Measurements from ENCODE around the gene LDHAL6B. TPM values are rescaled to one million over a fixed set of nuclear protein-coding genes. Genes with fewer than 3 reads are reported as not detected.

Gene LDHAL6B
- total and polyA plus RNA-seq, 4 donors, result 0.05 TPM; not detected in 3

DNA sequence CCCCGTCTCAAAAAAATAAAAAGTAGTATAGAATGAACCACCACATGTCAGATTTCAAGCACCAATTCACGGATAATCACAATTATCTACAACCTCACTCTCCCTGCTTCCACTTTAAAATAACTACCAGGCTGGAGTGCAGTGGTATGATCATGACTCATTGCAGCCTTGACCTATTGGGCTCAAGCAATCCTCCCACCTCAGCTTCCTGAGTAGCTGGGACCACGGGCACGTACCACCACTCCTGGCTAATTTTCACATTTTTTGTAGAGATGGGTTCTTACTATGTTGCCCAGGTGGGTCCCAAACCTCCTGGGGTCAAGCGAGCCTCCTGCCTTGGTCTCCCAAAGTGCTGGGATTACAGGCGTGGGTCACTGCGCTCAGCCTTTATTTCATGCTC, 38.1 kb upstream of the LDHAL6B start:
- peaks cover 0 to 12% (median under 1%) of the 10 kb centered on the region in 4 donors for H3K36me3 ChIP-seq (ENCODE audit: control insufficient read depth in 4 of 4, insufficient read depth in 4 of 4, low read length in 4 of 4)
- DNase-seq (no peak), ATAC-seq (ENCODE audit: insufficient read depth, low FRiP score) (no peak)
- H3K4me1 ChIP-seq (ENCODE audit: control insufficient read depth in 5 of 5, insufficient read depth in 5 of 5, low read length in 5 of 5), result peaks cover 0 to 4% (median 0%) of the 10 kb centered on the region in 5 donors
- 82 to 88% methylated on average over 7 of the region's 7 CpGs for WGBS, 2 donors
- TF ChIP-seq CTCF (IDR thresholded peaks at IDR 0.05; ENCODE audit: control extremely low read depth, extremely low read depth), result no peak
- no peaks in the 10 kb centered on the region for H3K27me3 ChIP-seq (ENCODE audit: control insufficient read depth in 3 of 3, insufficient read depth in 3 of 3, low read length in 2 of 3)
- peak overlapping the region in 1 of 2 donors; percentile 39 for H3K27ac ChIP-seq (ENCODE audit: low read depth in 1 of 2, low read length in 1 of 2)
- no peak overlapping the region for H3K4me3 ChIP-seq
- H3K9me3 ChIP-seq (ENCODE audit: control insufficient read depth in 4 of 4, insufficient read depth in 3 of 4, low read length in 3 of 4), result no peaks in the 10 kb centered on the region
- H3K9ac ChIP-seq (ENCODE audit: insufficient read depth in 1 of 2, low read length in 2 of 2), result no peak overlapping the region

DNA sequence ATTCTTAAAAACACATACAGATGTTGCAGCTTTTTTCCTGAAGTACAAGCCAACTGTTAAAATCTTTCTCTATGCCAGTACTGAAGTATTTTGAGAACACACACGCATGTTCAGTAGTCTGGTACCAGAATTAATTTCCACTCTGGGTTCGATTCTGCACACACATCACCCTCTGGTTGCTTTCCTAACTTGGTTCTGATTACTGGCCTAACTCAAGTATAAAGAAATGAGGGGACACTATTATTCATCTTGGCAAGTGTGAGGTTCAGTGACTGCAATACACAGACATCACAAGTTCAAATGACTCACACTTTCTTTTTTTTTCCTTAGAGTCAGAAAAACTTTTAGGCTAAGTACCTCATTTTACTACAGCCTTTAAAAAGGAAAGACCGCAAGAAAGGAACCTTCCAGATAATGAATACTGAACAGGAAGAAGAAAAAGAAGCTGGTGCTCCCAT, 37.4 kb upstream of the LDHAL6B start:
- DNase-seq, result no peak
- H3K27me3 ChIP-seq (ENCODE audit: control insufficient read depth in 3 of 3, insufficient read depth in 3 of 3, low read length in 2 of 3), result no peaks in the 10 kb centered on the region
- no peaks in the 10 kb centered on the region for H3K9me3 ChIP-seq (ENCODE audit: control insufficient read depth in 4 of 4, insufficient read depth in 3 of 4, low read length in 3 of 4)
- H3K4me1 ChIP-seq (ENCODE audit: control insufficient read depth in 5 of 5, insufficient read depth in 5 of 5, low read length in 5 of 5), result peaks cover 0 to 4% (median 0%) of the 10 kb centered on the region in 5 donors
- 82 to 84% methylated on average over 3 of the region's 3 CpGs for WGBS, 2 donors
- no peak for TF ChIP-seq CTCF (IDR thresholded peaks at IDR 0.05; ENCODE audit: control extremely low read depth, extremely low read depth)
- no peak overlapping the region for H3K9ac ChIP-seq (ENCODE audit: insufficient read depth in 1 of 2, low read length in 2 of 2)
- no peak for ATAC-seq (ENCODE audit: insufficient read depth, low FRiP score)
- H3K4me3 ChIP-seq, result no peak overlapping the region
- H3K27ac ChIP-seq (ENCODE audit: low read depth in 1 of 2, low read length in 1 of 2), result no peak overlapping the region
- peaks cover 0 to 12% (median 2%) of the 10 kb centered on the region in 4 donors for H3K36me3 ChIP-seq (ENCODE audit: control insufficient read depth in 4 of 4, insufficient read depth in 4 of 4, low read length in 4 of 4)

GRCh38 chr15:59170295-59171066, 36.2 kb upstream of the LDHAL6B start:
- no peaks in the 10 kb centered on the region for H3K27me3 ChIP-seq (ENCODE audit: control insufficient read depth in 3 of 3, insufficient read depth in 3 of 3, low read length in 2 of 3)
- no peaks in the 10 kb centered on the region for H3K9me3 ChIP-seq (ENCODE audit: control insufficient read depth in 4 of 4, insufficient read depth in 3 of 4, low read length in 3 of 4)
- WGBS, 2 donors, result 65 to 69% methylated on average over 12 of the region's 12 CpGs
- no peak for DNase-seq
- H3K4me1 ChIP-seq (ENCODE audit: control insufficient read depth in 5 of 5, insufficient read depth in 5 of 5, low read length in 5 of 5), result peaks cover 0 to 8% (median 0%) of the 10 kb centered on the region in 5 donors
- no peak overlapping the region for H3K4me3 ChIP-seq
- peaks cover 0 to 12% (median 2%) of the 10 kb centered on the region in 4 donors for H3K36me3 ChIP-seq (ENCODE audit: control insufficient read depth in 4 of 4, insufficient read depth in 4 of 4, low read length in 4 of 4)
- H3K9ac ChIP-seq (ENCODE audit: insufficient read depth in 1 of 2, low read length in 2 of 2), result no peak overlapping the region
- no peak for ATAC-seq (ENCODE audit: insufficient read depth, low FRiP score)
- H3K27ac ChIP-seq (ENCODE audit: low read depth in 1 of 2, low read length in 1 of 2), result no peak overlapping the region
- TF ChIP-seq CTCF (IDR thresholded peaks at IDR 0.05; ENCODE audit: control extremely low read depth, extremely low read depth), result no peak

Data from lung (tissue), 12 donors.